Panc1 (cell line): Measurements from ENCODE around the gene LTC4S.

Source experiments
- POLR2AphosphoS5 ChIP-seq: IDR thresholded peaks from 2 replicates; pipeline ENCODE4 v1.6.1; 2012; ENCODE audit warnings: mild to moderate bottlenecking, low read depth, low read length, moderate library complexity
- SIN3A ChIP-seq: IDR thresholded peaks from 2 replicates; pipeline ENCODE4 v1.6.1; 2012; ENCODE audit warnings: low read depth, mild to moderate bottlenecking, low read length, moderate library complexity, borderline replicate concordance; ENCODE audit not compliant: insufficient read depth
- TF ChIP-seq, protein P1 (sequence below): fragments of 450-650 bp; IDR thresholded peaks from 2 replicates; pipeline ENCODE4 v1.5.1; 2017; ENCODE audit warnings: mild to moderate bottlenecking
- TF ChIP-seq, protein P2 (sequence below), 2 experiments: IDR thresholded peaks; 2 replicates each; pipeline ENCODE4 v1.6.1; 2011 to 2012; ENCODE audit warnings: low read depth in 2 of 2, control low read depth in 1 of 2, low read length in 1 of 2, mild to moderate bottlenecking in 1 of 2, moderate library complexity in 1 of 2; ENCODE audit not compliant: insufficient read depth in 1 of 2

DNA sequence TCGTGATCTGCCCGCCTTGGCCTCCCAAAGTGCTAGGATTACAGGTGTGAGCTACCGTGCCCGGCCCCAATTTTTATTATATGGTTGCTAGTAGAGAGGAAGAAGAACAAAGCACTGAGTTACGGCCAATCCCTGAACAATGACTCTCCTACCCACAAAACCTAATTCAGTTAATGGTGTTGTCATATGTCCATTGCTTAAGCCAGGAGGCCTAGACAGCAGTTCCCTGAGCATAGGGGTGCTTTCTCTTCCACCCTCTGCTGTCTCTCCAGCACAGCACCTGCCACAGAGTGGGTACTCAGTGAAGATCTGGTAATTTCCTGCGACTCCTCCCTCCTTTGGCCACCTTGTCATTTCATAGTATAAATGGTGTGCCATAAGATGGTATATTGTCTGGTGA lies 21.4 kb upstream of the LTC4S start:
- TF ChIP-seq, protein P1, sequence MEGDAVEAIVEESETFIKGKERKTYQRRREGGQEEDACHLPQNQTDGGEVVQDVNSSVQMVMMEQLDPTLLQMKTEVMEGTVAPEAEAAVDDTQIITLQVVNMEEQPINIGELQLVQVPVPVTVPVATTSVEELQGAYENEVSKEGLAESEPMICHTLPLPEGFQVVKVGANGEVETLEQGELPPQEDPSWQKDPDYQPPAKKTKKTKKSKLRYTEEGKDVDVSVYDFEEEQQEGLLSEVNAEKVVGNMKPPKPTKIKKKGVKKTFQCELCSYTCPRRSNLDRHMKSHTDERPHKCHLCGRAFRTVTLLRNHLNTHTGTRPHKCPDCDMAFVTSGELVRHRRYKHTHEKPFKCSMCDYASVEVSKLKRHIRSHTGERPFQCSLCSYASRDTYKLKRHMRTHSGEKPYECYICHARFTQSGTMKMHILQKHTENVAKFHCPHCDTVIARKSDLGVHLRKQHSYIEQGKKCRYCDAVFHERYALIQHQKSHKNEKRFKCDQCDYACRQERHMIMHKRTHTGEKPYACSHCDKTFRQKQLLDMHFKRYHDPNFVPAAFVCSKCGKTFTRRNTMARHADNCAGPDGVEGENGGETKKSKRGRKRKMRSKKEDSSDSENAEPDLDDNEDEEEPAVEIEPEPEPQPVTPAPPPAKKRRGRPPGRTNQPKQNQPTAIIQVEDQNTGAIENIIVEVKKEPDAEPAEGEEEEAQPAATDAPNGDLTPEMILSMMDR = no peak
- TF ChIP-seq SIN3A = no peak
- TF ChIP-seq POLR2AphosphoS5 = no peak
- TF ChIP-seq, protein P2, sequence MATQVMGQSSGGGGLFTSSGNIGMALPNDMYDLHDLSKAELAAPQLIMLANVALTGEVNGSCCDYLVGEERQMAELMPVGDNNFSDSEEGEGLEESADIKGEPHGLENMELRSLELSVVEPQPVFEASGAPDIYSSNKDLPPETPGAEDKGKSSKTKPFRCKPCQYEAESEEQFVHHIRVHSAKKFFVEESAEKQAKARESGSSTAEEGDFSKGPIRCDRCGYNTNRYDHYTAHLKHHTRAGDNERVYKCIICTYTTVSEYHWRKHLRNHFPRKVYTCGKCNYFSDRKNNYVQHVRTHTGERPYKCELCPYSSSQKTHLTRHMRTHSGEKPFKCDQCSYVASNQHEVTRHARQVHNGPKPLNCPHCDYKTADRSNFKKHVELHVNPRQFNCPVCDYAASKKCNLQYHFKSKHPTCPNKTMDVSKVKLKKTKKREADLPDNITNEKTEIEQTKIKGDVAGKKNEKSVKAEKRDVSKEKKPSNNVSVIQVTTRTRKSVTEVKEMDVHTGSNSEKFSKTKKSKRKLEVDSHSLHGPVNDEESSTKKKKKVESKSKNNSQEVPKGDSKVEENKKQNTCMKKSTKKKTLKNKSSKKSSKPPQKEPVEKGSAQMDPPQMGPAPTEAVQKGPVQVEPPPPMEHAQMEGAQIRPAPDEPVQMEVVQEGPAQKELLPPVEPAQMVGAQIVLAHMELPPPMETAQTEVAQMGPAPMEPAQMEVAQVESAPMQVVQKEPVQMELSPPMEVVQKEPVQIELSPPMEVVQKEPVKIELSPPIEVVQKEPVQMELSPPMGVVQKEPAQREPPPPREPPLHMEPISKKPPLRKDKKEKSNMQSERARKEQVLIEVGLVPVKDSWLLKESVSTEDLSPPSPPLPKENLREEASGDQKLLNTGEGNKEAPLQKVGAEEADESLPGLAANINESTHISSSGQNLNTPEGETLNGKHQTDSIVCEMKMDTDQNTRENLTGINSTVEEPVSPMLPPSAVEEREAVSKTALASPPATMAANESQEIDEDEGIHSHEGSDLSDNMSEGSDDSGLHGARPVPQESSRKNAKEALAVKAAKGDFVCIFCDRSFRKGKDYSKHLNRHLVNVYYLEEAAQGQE (IDR thresholded peaks at IDR 0.05; ENCODE audit: insufficient read depth in 1 of 2, low read depth in 2 of 2, low read length in 1 of 2) = no peak
